Measurements from ENCODE around the gene ARHGEF28.
A peak's percentile ranks its signal among the peaks of the same experiment; 100 is the strongest.

The ARHGEF28 gene

DNA sequence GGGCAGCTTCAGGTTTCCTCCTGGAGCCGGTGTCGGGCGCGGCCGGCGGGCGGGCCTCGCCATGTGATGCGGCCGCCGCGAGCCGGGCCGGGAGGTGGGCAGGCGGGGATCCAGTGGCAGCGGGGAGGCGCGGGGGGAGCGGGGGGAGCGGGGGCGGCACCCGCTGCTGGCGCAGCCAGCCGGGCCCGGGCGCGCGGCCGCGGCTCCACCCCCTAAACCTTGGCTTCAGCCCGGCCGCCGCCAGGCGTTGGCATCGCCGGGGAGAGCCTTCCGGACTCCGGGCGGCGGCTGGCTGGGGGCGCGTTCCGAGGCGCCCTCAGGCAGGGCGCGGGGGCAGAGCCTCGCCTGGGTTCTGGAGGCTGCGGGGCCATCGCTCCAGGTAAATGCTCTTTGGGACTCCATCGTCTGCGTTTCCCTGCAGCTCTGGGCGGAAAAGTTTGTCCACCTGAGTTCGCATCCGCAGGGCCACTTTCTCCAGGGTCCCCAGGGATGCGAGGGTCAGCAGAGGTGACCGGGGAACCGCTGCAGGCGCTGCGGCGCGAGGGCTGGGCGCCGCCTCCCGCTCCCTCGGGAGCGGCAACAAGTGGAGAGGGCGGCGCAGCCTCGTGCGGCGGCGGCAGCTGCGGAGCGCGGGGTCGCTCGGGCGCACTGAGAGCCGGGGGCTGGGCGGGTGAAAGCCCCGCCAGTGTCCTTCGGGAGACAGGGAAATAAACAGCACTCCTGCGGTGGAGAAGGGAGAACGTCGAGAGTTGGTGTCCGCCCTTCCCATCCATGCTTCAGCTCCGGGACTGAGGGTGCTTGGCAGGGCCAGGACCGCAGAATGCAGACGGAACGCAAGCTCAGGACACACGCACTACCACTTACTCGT is at the start of gene ARHGEF28:
Gene ARHGEF28 (plus strand): TSS at position 253 of the 868 bp plus-strand sequence. CDS start 58,656 bp downstream, outside the sequence.
- no peak for FAIRE-seq

DNA sequence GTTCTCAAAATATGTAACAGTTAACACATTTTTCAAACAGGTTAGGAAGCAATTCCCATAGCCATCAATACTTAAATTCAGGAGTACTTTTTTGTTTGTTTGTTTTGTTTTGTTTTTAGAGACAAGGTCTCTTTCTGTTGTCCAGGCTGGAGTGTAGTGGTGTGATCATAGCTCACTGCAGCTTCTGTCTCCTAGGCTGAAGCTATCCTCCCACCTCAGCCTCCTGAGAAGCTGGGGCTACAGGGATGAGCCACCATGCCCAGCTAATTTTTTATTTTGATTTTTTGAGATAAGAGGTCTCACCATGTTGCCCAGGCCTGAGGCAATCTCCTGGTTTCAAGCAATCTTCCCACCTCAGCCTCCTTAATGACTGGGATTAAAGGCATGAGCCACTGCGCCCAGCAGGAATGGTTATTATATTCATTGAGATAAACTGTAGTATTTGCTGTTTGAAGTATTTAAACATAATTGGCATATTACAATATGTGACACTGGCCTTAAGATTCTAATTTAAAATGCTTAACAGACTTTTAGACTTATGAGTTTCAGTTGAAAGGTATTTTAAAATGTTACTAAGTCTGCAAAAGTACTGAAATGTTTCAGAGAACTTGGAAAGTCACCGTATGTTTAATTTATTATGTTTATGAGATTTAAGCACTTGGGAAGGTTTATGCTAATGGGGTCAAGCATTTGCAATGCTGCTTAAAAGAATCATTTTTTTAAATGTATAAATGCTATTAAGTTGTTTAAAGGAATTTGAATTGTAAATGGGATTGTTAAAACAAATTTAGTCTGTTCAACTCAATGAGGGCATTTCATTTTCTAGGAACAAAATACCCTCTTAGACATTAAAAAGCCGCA is 43.5 kb upstream of the ARHGEF28 start:
- DNase-seq (ENCODE audit: extremely low spot score, insufficient read length, low read depth) = no peak
- FAIRE-seq = no peak

More for the DNA sequence above, at the start of gene ARHGEF28:
- DNase-seq (ENCODE audit: extremely low spot score, insufficient read length, low read depth) = peak; percentile 23

DNA sequence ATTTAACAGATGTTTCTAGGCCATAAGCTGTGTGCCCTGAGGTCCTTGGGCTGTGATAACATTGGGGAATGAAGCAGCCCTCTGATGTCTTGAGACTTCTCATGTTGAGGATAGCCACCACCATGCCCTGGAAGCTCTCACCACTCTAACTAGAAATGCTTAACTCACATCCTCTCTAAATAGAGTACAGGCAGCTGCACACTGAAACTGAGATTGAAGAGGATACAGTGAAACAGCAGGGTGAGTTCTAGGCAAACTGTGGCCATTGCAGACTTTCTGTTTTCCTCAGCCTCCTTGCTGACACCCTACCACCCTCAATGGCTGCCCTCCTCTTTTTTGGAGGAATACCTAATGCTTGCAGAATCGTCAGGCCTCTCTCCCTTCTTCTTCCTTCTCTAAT is 38.1 kb upstream of the ARHGEF28 start:
- FAIRE-seq (peak; percentile 52), DNase-seq (ENCODE audit: extremely low spot score, insufficient read length, low read depth) (no peak)

- FAIRE-seq = peak; percentile 86
Observed at GRCh38 chr5:73591102-73591695, 34.8 kb upstream of the ARHGEF28 start.

GRCh38 chr5:73591698-73592501 is 34.1 kb upstream of the ARHGEF28 start:
- FAIRE-seq (no peak), DNase-seq (ENCODE audit: extremely low spot score, insufficient read length, low read depth) (no peak)

More at GRCh38 chr5:73591102-73591695, 34.8 kb upstream of the ARHGEF28 start:
- peak; percentile 39 for DNase-seq (ENCODE audit: extremely low spot score, insufficient read length, low read depth)

DNA sequence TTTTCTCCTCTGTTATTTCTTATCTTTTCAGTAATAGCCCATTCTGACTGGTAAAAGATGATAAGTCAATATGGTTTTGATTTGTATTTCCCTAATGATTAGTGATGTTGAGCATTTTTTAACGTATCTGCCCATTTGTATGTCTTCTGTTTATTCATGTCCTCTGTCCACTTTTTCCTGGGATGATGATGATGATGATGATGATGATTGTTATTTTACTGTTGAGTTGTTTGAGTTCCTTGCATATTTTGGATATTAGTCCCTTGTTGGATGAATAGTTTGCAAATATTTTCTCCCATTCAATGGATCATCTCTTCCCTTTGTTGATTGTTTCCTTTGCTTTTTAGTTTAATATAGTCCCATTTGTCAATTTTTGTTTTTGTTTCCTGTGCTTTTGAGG is 33.4 kb upstream of the ARHGEF28 start:
- FAIRE-seq = no peak
- no peak for DNase-seq (ENCODE audit: extremely low spot score, insufficient read length, low read depth)

- DNase-seq (ENCODE audit: extremely low spot score, insufficient read length, low read depth) (no peak), FAIRE-seq (peak; percentile 57)
Observed at GRCh38 chr5:73596705-73597328, 29.2 kb upstream of the ARHGEF28 start.

DNA sequence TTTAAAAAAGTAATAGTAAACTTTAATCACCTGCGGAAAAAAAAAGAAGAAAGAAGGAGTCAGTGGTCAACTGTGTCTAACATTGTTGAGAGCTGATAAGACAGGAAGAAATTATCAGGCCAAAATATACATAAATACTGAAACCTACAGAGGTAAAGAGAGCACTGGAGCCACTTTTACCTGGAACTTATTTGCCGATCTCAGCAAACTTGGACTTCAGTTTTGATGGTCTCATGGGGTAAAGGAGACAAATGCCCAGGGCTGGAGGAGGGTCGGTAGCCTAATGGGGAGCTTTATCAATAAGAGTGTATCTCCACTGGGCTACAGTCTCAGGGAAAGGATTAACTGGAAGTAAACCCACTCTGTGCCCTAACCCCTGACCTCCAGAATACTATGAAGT is 26.6 kb upstream of the ARHGEF28 start:
- FAIRE-seq (no peak), DNase-seq (ENCODE audit: extremely low spot score, insufficient read length, low read depth) (no peak)

DNA sequence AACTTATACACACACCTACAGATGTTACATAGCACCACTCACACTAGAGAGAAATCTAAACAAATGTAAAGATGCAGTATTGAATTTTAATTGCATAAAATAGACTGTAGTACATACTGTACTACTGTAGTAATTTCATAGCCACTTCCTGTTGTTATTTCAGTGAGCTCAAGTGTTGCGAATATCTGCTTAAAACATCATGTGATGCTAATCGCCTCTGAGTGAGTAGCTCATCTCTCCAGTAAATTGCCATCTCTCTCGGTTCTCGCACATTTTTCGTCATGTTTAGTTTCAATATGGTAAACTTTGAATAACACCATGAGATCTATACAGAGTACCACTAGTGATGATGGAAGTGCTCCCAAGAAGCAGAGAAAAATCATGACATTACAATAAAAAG is 22.0 kb upstream of the ARHGEF28 start:
- FAIRE-seq (no peak), DNase-seq (ENCODE audit: extremely low spot score, insufficient read length, low read depth) (no peak)

GRCh38 chr5:73605223-73606087 is 20.5 kb upstream of the ARHGEF28 start:
- FAIRE-seq (no peak), DNase-seq (ENCODE audit: extremely low spot score, insufficient read length, low read depth) (no peak)

DNA sequence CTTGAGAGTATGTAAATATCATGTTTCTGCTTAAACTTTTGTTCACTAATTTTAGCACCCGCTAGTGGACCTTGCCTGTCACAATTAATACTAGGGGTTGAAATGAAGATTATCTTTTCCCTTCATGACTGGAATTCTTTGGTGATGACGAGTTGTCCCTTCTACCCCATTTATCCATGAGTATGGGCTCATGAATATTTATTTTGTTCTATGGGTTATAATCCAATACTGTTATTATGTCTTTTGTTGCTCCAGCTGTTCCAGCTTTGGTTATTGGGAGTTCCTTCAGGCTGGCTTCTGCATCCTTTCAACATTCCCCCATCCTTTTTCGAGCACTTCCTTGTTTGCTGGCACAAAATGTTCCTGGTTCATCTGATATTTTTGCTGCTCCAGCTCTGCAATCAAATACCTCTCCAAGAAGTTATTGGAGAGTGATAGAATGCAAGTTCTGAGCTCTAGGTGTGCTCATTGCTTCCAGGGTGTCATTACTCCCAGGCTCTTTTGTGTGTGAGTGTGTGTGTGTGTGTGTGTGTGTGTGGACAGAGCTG is 19.7 kb upstream of the ARHGEF28 start:
- FAIRE-seq (no peak), DNase-seq (ENCODE audit: extremely low spot score, insufficient read length, low read depth) (no peak)

GRCh38 chr5:73607228-73607627 is 18.8 kb upstream of the ARHGEF28 start:
- DNase-seq (ENCODE audit: extremely low spot score, insufficient read length, low read depth) = no peak
- FAIRE-seq = no peak

GRCh38 chr5:73612799-73613198 is 13.2 kb upstream of the ARHGEF28 start:
- FAIRE-seq = no peak

DNA sequence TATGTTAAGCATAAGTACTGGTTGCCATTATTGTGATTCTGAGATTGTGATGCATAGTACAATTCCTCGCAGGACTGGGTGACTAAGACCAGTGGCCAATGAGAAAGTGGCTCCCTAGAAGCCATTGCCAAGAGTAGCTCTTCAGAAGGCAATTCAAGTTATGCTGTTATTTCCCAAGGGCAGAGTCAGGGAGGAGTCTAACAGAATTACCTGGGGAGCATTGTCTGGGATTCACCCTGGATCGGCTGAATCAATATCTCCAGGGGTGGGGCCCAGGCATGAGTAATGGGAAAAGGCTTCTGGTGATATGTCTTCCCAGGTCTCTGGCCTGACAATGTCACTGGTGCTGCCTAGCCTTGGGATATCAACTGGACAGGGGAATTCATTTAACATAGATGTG is 10.9 kb upstream of the ARHGEF28 start:
- DNase-seq (ENCODE audit: extremely low spot score, insufficient read length, low read depth) (no peak), FAIRE-seq (no peak)

More at GRCh38 chr5:73612799-73613198, 13.2 kb upstream of the ARHGEF28 start:
- DNase-seq (ENCODE audit: extremely low spot score, insufficient read length, low read depth) = no peak

DNA sequence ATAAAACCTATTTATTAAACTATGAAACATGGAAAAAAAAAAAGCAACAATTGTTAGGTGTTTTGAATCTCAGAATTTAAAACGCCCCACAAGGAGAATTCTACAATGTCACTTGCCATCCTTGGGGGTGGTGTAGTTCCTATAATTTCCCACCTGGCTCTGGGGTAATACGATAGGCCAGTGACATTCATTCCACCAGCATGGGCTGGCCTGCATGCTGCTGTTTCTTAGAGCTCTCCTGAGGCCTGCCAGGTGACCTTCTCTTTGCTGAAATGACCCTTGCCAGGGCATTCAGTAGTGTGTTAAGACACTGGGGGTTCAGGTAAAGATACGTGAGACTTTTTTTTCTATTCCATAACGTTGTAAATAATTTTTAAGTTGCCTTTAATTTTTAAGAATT is 10.0 kb upstream of the ARHGEF28 start:
- no peak for DNase-seq (ENCODE audit: extremely low spot score, insufficient read length, low read depth)

GRCh38 chr5:73617510-73618279 is 8.3 kb upstream of the ARHGEF28 start:
- DNase-seq (ENCODE audit: extremely low spot score, insufficient read length, low read depth) (no peak), FAIRE-seq (peak; percentile 61)

More for the DNA sequence above, 10.0 kb upstream of the ARHGEF28 start:
- FAIRE-seq = no peak

DNA sequence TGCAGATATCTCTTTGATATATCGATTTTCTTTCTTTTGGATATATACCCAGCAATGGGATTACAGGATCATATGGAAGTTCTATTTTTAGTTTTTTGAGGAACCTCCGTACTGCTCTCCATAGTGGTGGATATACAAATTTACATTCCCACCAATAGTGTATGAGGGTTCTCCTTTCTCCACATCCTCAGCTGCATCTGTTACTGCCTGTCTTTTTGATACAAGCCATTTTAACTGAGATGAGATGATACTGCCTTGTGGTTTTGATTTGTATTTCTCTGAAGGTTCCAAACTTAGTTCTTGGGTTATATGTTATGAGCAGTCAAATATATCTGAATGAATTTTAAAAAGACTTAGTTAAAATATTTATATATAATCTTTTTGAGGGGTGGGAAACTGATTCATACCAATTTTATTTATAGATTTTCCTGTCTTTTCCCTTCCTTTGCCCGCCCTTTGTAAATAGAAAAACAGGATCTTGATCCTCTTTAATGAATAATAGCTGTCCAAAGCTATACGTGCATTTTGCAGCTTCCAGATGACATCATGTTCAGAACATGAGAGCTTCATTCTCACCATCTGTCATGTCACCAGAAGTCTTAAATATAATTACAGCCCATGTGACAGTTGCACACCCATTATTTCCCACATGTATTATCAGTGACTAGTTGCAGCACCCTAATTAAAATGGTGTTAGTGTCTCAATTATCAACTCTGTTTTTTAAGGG is 6.2 kb upstream of the ARHGEF28 start:
- DNase-seq (ENCODE audit: extremely low spot score, insufficient read length, low read depth) (no peak), FAIRE-seq (no peak)

All from GM18507 (cell line).